GM12864 (cell line): ENCODE results near the gene HDAC4.

Experiments used
- DNase-seq: peaks from one replicate; pipeline ENCODE4 v3.0.0-alpha.2; 2011; ENCODE audit warnings: low read depth
- H3K4me3 ChIP-seq: 2 replicates; pipeline ENCODE4 v1.5.1; 2011; ENCODE audit warnings: mild to moderate bottlenecking, low read depth, low read length, control low read depth
- CTCF ChIP-seq: IDR thresholded peaks from 2 replicates; pipeline ENCODE4 v1.5.1; 2011; ENCODE audit warnings: low read depth, mild to moderate bottlenecking, moderate library complexity, low read length, control low read depth, inconsistent platforms; ENCODE audit errors: missing control alignments

Gene HDAC4

GRCh38 chr2:239019183-239019581 lies 381.6 kb downstream of the HDAC4 start:
- H3K4me3 ChIP-seq, result no peak overlapping the region
- no peak for DNase-seq
- TF ChIP-seq CTCF, result no peak

GRCh38 chr2:239018271-239019182 lies 382.3 kb downstream of the HDAC4 start:
- H3K4me3 ChIP-seq, result no peak overlapping the region
- DNase-seq, result no peak
- TF ChIP-seq CTCF, result no peak

- DNase-seq, result no peak
- no peak for TF ChIP-seq CTCF
- no peak overlapping the region for H3K4me3 ChIP-seq
These were observed 383.2 kb downstream of the HDAC4 start for GRCh38 chr2:239017491-239018098.

- DNase-seq, result no peak
- no peak overlapping the region for H3K4me3 ChIP-seq
- no peak for TF ChIP-seq CTCF
These were observed 384.7 kb downstream of the HDAC4 start for GRCh38 chr2:239015901-239016675.

- no peak overlapping the region for H3K4me3 ChIP-seq
- TF ChIP-seq CTCF, result no peak
- no peak for DNase-seq
These were observed 385.5 kb downstream of the HDAC4 start for GRCh38 chr2:239015218-239015900.

- TF ChIP-seq CTCF, result no peak
- no peak for DNase-seq
- H3K4me3 ChIP-seq, result no peak overlapping the region
These were observed 386.2 kb downstream of the HDAC4 start for GRCh38 chr2:239014458-239015217.
